MM.1S (cell line): ENCODE data around the gene RPH3AL.

ENCODE experiments used
- DNase-seq: peaks from one replicate; pipeline ENCODE4 v3.0.0-alpha.2; 2015
- H2AFZ ChIP-seq: fragments of 300-600 bp; sonication (generic); 2 replicates; pipeline ENCODE4 v1.6.0; 2016; ENCODE audit warnings: antibody characterized with exemption, low read length
- H3F3A ChIP-seq: fragments of 300-600 bp; sonication (generic); 2 replicates; pipeline ENCODE4 v1.6.1; 2016; ENCODE audit warnings: mild to moderate bottlenecking, antibody characterized with exemption, low read length, moderate library complexity, mixed read lengths; ENCODE audit not compliant: insufficient read depth
- H3K27ac ChIP-seq: fragments of 300-600 bp; sonication (generic); 2 replicates; pipeline ENCODE4 v1.5.1; 2016; ENCODE audit warnings: mild to moderate bottlenecking, low read length
- H3K27me3 ChIP-seq: fragments of 300-600 bp; sonication (generic); replicated peaks from 2 replicates; pipeline ENCODE4 v1.6.0; 2016; ENCODE audit warnings: low read length; ENCODE audit not compliant: insufficient read depth
- H3K36me3 ChIP-seq: fragments of 300-600 bp; sonication (generic); replicated peaks from 2 replicates; pipeline ENCODE4 v1.6.1; 2016; ENCODE audit warnings: mild to moderate bottlenecking, low read length, mixed read lengths; ENCODE audit not compliant: insufficient read depth
- H3K4me1 ChIP-seq: fragments of 300-600 bp; sonication (generic); 2 replicates; pipeline ENCODE4 v1.6.1; 2016; ENCODE audit warnings: low read length, mixed read lengths
- H3K4me2 ChIP-seq: fragments of 300-600 bp; sonication (generic); 2 replicates; pipeline ENCODE4 v1.6.0; 2016; ENCODE audit warnings: low read depth, low read length
- H3K4me3 ChIP-seq: fragments of 300-600 bp; sonication (generic); 2 replicates; pipeline ENCODE4 v1.5.1; 2016; ENCODE audit warnings: low read length, mixed read lengths
- H3K79me2 ChIP-seq: fragments of 300-600 bp; sonication (generic); 2 replicates; pipeline ENCODE4 v1.6.1; 2016; ENCODE audit warnings: mixed run types, low read length, mixed read lengths
- H3K9ac ChIP-seq: fragments of 300-600 bp; sonication (generic); 2 replicates; pipeline ENCODE4 v1.6.1; 2016; ENCODE audit warnings: low read length, mixed read lengths
- H3K9me2 ChIP-seq: fragments of 300-600 bp; sonication (generic); replicated peaks from 2 replicates; pipeline ENCODE4 v1.6.1; 2016; ENCODE audit warnings: mild to moderate bottlenecking, low read length, mixed read lengths; ENCODE audit not compliant: insufficient read depth
- H3K9me3 ChIP-seq: fragments of 300-600 bp; sonication (generic); replicated peaks from 2 replicates; pipeline ENCODE4 v1.6.1; 2016; ENCODE audit warnings: mild to moderate bottlenecking, low read length, mixed read lengths; ENCODE audit not compliant: insufficient read depth
- H4K20me1 ChIP-seq: fragments of 300-600 bp; sonication (generic); 2 replicates; pipeline ENCODE4 v1.6.1; 2016; ENCODE audit warnings: mild to moderate bottlenecking, low read length, moderate library complexity, mixed read lengths; ENCODE audit not compliant: insufficient read depth
- CTCF ChIP-seq: fragments of 300-600 bp; sonication (generic); IDR thresholded peaks from 2 replicates; pipeline ENCODE4 v1.5.1; 2016; ENCODE audit warnings: antibody characterized with exemption, low read length, mixed read lengths
- EZH2 ChIP-seq: fragments of 300-600 bp; sonication (generic); optimal IDR thresholded peaks from 2 replicates; pipeline ENCODE3; 2017; ENCODE audit warnings: low read depth, mild to moderate bottlenecking, antibody characterized with exemption, low read length, mixed read lengths
- EZH2phosphoT487 ChIP-seq: fragments of 300-600 bp; sonication (generic); IDR thresholded peaks from 2 replicates; pipeline ENCODE4 v1.6.1; 2018; ENCODE audit warnings: antibody characterized with exemption, low read length

RPH3AL gene

DNA sequence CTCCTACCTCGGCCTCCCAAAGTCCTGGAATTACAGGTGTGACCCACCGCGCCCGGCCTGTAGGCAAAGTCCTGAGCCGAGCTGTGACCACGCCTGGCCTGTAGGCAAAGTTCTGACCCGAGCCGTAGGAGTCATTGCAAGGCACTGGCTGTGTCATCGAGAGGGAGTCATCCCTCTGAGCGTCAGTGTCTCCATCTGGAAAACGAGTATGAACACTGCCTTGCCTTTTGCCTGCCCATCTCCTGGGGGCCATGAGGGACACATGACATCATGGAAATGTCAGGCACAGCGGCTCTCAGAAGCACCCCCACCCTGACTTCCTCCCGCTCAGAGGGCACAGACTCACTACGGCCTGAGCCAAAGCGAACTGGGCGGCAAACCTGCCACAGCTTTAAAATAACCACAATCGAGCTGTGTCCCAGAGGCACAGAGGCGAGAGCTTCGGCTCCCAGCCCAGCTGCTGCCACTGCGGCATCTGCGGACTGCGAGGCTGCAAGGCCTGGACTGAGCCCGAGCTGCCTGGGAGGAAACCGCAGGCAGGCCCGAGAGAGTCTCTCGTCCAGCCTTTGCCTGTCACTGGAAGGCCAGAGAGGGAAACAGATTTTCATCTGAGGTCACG is 50.8 kb downstream of the RPH3AL start:
- Histone ChIP-seq H3K27me3 (peaks cover 82% of the 10 kb centered on the region), H3K9me2 (no peaks in the 10 kb centered on the region), H3K4me1 (no peaks in the 10 kb centered on the region), H3K4me2 (no peak overlapping the region), H3K9ac (no peak overlapping the region), H3F3A (no peaks in the 10 kb centered on the region), H3K9me3 (no peaks in the 10 kb centered on the region), H3K4me3 (no peak overlapping the region), H3K36me3 (no peaks in the 10 kb centered on the region), H3K79me2 (no peaks in the 10 kb centered on the region), H4K20me1 (no peaks in the 10 kb centered on the region), H3K27ac (no peak overlapping the region), H2AFZ (no peak overlapping the region)
- no peak for TF ChIP-seq CTCF
- TF ChIP-seq EZH2, result no peak
- no peak for TF ChIP-seq EZH2phosphoT487
- no peak for DNase-seq

- Histone ChIP-seq H3K4me1 (no peaks in the 10 kb centered on the region), H3F3A (no peaks in the 10 kb centered on the region), H3K79me2 (no peaks in the 10 kb centered on the region), H3K27ac (no peak overlapping the region), H3K9me2 (no peaks in the 10 kb centered on the region), H3K27me3 (peaks cover 78% of the 10 kb centered on the region), H2AFZ (no peak overlapping the region), H3K4me2 (no peak overlapping the region), H3K36me3 (no peaks in the 10 kb centered on the region), H4K20me1 (no peaks in the 10 kb centered on the region), H3K9me3 (no peaks in the 10 kb centered on the region), H3K4me3 (no peak overlapping the region), H3K9ac (no peak overlapping the region)
- DNase-seq, result no peak
- no peak for TF ChIP-seq EZH2
- TF ChIP-seq CTCF, result no peak
- no peak for TF ChIP-seq EZH2phosphoT487
Measured at GRCh38 chr17:300881-301280, 51.7 kb downstream of the RPH3AL start.

DNA sequence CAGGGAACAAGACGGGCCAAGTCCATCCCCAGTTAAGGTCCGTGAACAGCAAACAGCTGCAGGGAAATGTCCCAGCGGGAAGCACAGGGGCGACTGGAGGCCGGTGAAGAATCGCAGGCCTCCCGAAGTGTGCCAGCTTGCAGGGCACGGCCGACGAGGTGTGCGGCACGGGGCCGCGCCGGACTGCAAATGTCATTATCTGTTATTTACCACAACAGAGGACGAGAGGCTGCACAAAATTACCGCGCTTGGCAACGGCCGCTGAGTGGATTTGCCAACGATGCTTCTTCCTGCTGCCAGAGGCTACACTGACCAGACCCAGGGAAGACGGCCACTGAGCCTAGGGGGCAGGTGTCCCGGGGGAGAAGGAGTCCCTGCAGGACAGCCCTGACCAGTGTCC is 53.1 kb downstream of the RPH3AL start:
- Histone ChIP-seq H3K9me3 (no peaks in the 10 kb centered on the region), H3K4me2 (no peak overlapping the region), H3K4me3 (no peak overlapping the region), H3K9me2 (no peaks in the 10 kb centered on the region), H3K27ac (no peak overlapping the region), H4K20me1 (no peaks in the 10 kb centered on the region), H3F3A (no peaks in the 10 kb centered on the region), H3K4me1 (no peaks in the 10 kb centered on the region), H3K36me3 (no peaks in the 10 kb centered on the region), H2AFZ (no peak overlapping the region), H3K27me3 (peaks cover 72% of the 10 kb centered on the region), H3K9ac (no peak overlapping the region), H3K79me2 (no peaks in the 10 kb centered on the region)
- DNase-seq, result no peak
- TF ChIP-seq CTCF (no peak), EZH2phosphoT487 (no peak), EZH2 (no peak)
